HCT116 (cell line): Measurements from ENCODE around the gene KIF18B. TPM values are rescaled to one million over a fixed set of nuclear protein-coding genes. Genes with fewer than 3 reads are reported as not detected.

Source experiments
- ATAC-seq: fragments of 200-7000 bp; cut with Tn5 transposase; 2 replicates; pipeline ENCODE4 v1.9.1; 2020; ENCODE audit warnings: mild to moderate bottlenecking, moderate library complexity
- BruUV-seq: library from RNA; stranded (reverse); fragments of 400-500 nt; replicated peaks from 2 replicates; lab custom pipeline; 2021; lab: Mats Ljungman, UMichigan
- CTCF ChIA-PET: fragments of 300-600 bp; sonication (Branson Sonifier 250); formaldehyde crosslinking; loops from one replicate; lab custom pipeline; 2021; ENCODE audit warnings: antibody characterized with exemption; lab: Charles Lee
- POLR2A ChIA-PET: fragments of 300-600, 350-600 bp; sonication (Branson Sonifier 250); formaldehyde crosslinking; loops from one replicate; lab custom pipeline; 2021; ENCODE audit warnings: antibody characterized with exemption; lab: Charles Lee
- RAD21 ChIA-PET, 2 experiments: fragments of 300-600 bp; sonication (Branson Sonifier 250); formaldehyde crosslinking; loops; one replicate each; lab custom pipeline; 2023; ENCODE audit warnings: low total read pairs in 2 of 2; ENCODE audit not compliant: uncharacterized antibody in 2 of 2, unreplicated experiment in 2 of 2, low non-redundant PET in 1 of 2; lab: Charles Lee
- DNase-seq: peaks from one replicate; pipeline ENCODE4 v3.0.0-alpha.2; 2010; ENCODE audit warnings: low read depth, low spot score
- H2AFZ ChIP-seq: fragments of 200-600 bp; shearing (Covaris generic), sonication (generic); 2 replicates; pipeline ENCODE4 v1.6.1; 2017; ENCODE audit warnings: low read depth, mixed run types, mixed read lengths, antibody characterized with exemption, low read length; ENCODE audit not compliant: poor library complexity, severe bottlenecking
- H3K27ac ChIP-seq: 2 replicates; pipeline ENCODE4 v1.5.1; 2012; ENCODE audit warnings: low read depth, low read length
- H3K27me3 ChIP-seq: fragments of 200-600 bp; sonication (generic); 2 replicates; pipeline ENCODE4 v1.6.1; 2016; ENCODE audit warnings: mixed run types, low read length, mixed read lengths; ENCODE audit not compliant: insufficient read depth
- H3K36me3 ChIP-seq, 2 experiments: fragments of 200-500 bp in 1 of 2; fragments of 200-600 bp in 1 of 2; sonication (Bioruptor generic) in 1 of 2; sonication (generic) in 1 of 2; 2 replicates each; pipeline versions ENCODE4 v1.5.1 to v1.6.1; 2014 to 2016; ENCODE audit warnings: low read length in 2 of 2, inconsistent platforms in 1 of 2, mixed read lengths in 1 of 2, mixed run types in 1 of 2; ENCODE audit not compliant: insufficient read depth in 2 of 2, control insufficient read depth in 1 of 2
- H3K4me1 ChIP-seq, 2 experiments: fragments of 200-600 bp in 1 of 2; sonication (generic) in 1 of 2; 2 replicates each; pipeline versions ENCODE4 v1.5.1 to v1.6.1; 2012 to 2017; ENCODE audit warnings: low read length in 2 of 2, inconsistent platforms in 1 of 2, mild to moderate bottlenecking in 1 of 2, mixed read lengths in 1 of 2, mixed run types in 1 of 2, moderate library complexity in 1 of 2; ENCODE audit not compliant: insufficient read depth in 2 of 2, control insufficient read depth in 1 of 2
- H3K4me2 ChIP-seq: fragments of 200-600 bp; sonication (generic); 2 replicates; pipeline ENCODE4 v1.6.1; 2017; ENCODE audit warnings: mixed run types, low read length, mixed read lengths
- H3K4me3 ChIP-seq, 2 experiments: fragments of 200-600 bp in 1 of 2; sonication (generic) in 1 of 2; replicated peaks in 1 of 2; 2 replicates each; pipeline ENCODE4 v1.5.1; 2011 to 2016; ENCODE audit warnings: low read length in 2 of 2, control low read depth in 1 of 2, low read depth in 1 of 2, mild to moderate bottlenecking in 1 of 2, mixed read lengths in 1 of 2, mixed run types in 1 of 2
- H3K79me2 ChIP-seq: fragments of 200-600 bp; sonication (generic); 2 replicates; pipeline ENCODE4 v1.6.1; 2017; ENCODE audit warnings: mild to moderate bottlenecking, mixed run types, low read length, moderate library complexity, mixed read lengths; ENCODE audit not compliant: insufficient read depth
- H3K9ac ChIP-seq: fragments of 200-600 bp; sonication (generic); 2 replicates; pipeline ENCODE4 v1.6.1; 2016; ENCODE audit warnings: low read length, mixed read lengths
- H3K9me2 ChIP-seq: fragments of 200-600 bp; sonication (generic), shearing (Covaris generic); 2 replicates; pipeline ENCODE4 v1.6.1; 2017; ENCODE audit warnings: mixed run types, mild to moderate bottlenecking, moderate library complexity; ENCODE audit not compliant: insufficient read depth
- H3K9me3 ChIP-seq, 2 experiments: fragments of 200-500 bp in 1 of 2; fragments of 200-600 bp in 1 of 2; sonication (Bioruptor generic) in 1 of 2; sonication (generic) in 1 of 2; 2 replicates each; pipeline ENCODE4 v1.6.1; 2014 to 2017; ENCODE audit warnings: low read length in 2 of 2, mixed read lengths in 2 of 2, inconsistent platforms in 1 of 2, low read depth in 1 of 2, mild to moderate bottlenecking in 1 of 2, mixed run types in 1 of 2, moderate library complexity in 1 of 2; ENCODE audit not compliant: control insufficient read depth in 1 of 2, insufficient read depth in 1 of 2
- H4K20me1 ChIP-seq: fragments of 200-600 bp; sonication (generic), shearing (Covaris generic); 2 replicates; pipeline ENCODE4 v1.6.1; 2017; ENCODE audit warnings: mixed run types, mild to moderate bottlenecking, moderate library complexity; ENCODE audit not compliant: insufficient read depth
- CBX3 ChIP-seq: IDR thresholded peaks from 2 replicates; pipeline ENCODE4 v1.6.1; 2012; ENCODE audit warnings: low read depth
- CEBPB ChIP-seq: IDR thresholded peaks from 2 replicates; pipeline ENCODE4 v1.6.1; 2012; ENCODE audit warnings: low read depth
- EGR1 ChIP-seq: IDR thresholded peaks from 2 replicates; pipeline ENCODE4 v1.6.1; 2012; ENCODE audit warnings: low read depth
- EZH2phosphoT487 ChIP-seq: fragments of 200-600 bp; IDR thresholded peaks from 2 replicates; pipeline ENCODE4 v1.6.1; 2018; ENCODE audit warnings: antibody characterized with exemption, borderline replicate concordance
- FOSL1 ChIP-seq: IDR thresholded peaks from 2 replicates; pipeline ENCODE4 v1.6.1; 2012; ENCODE audit warnings: low read depth
- JUND ChIP-seq: IDR thresholded peaks from 2 replicates; pipeline ENCODE4 v1.6.1; 2012
- RAD21 ChIP-seq: IDR thresholded peaks from 2 replicates; pipeline ENCODE4 v1.6.1; 2012; ENCODE audit warnings: low read depth, mild to moderate bottlenecking
- SIN3A ChIP-seq: IDR thresholded peaks from 2 replicates; pipeline ENCODE4 v1.6.1; 2012; ENCODE audit warnings: low read depth
- SP1 ChIP-seq: IDR thresholded peaks from 2 replicates; pipeline ENCODE4 v1.6.1; 2012; ENCODE audit warnings: low read depth
- SRF ChIP-seq: IDR thresholded peaks from 2 replicates; pipeline ENCODE4 v1.6.1; 2012; ENCODE audit warnings: low read depth
- TCF7L2 ChIP-seq: IDR thresholded peaks from 2 replicates; pipeline ENCODE4 v1.7.0; 2011; ENCODE audit warnings: borderline replicate concordance, inconsistent platforms; ENCODE audit not compliant: insufficient read depth, insufficient read length; ENCODE audit errors: extremely low read depth
- YY1 ChIP-seq: IDR thresholded peaks from 2 replicates; pipeline ENCODE4 v1.6.1; 2011; ENCODE audit warnings: low read length, low read depth, moderate library complexity, mild to moderate bottlenecking; ENCODE audit not compliant: insufficient replicate concordance; ENCODE audit errors: extremely low read depth
- ZNF274 ChIP-seq: fragments of 200-500 bp; sonication (Bioruptor generic); IDR thresholded peaks from 2 replicates; pipeline ENCODE4 v1.6.1; 2014; ENCODE audit warnings: mild to moderate bottlenecking, low read depth, low read length, inconsistent platforms
- intact Hi-C: fragments of 100-400 bp; cut with micrococcal nuclease; formaldehyde crosslinking; loops from 2 replicates; pipeline ENCODE4 v1.10.0; 2022
- total RNA-seq: library from RNA; stranded (reverse); gene quantifications from one replicate; pipeline ENCODE4 v1.2.1, GENCODE V29; 2021; ENCODE audit not compliant: unreplicated experiment
- TF ChIP-seq, protein P1 (sequence below): IDR thresholded peaks from 2 replicates; pipeline ENCODE4 v1.6.1; 2012; ENCODE audit warnings: low read depth
- TF ChIP-seq, protein P2 (sequence below): IDR thresholded peaks from 2 replicates; pipeline ENCODE4 v1.6.1; 2012

The KIF18B gene
- total RNA-seq, 1 experiment from 2014 or later: 76.4 TPM

DNA sequence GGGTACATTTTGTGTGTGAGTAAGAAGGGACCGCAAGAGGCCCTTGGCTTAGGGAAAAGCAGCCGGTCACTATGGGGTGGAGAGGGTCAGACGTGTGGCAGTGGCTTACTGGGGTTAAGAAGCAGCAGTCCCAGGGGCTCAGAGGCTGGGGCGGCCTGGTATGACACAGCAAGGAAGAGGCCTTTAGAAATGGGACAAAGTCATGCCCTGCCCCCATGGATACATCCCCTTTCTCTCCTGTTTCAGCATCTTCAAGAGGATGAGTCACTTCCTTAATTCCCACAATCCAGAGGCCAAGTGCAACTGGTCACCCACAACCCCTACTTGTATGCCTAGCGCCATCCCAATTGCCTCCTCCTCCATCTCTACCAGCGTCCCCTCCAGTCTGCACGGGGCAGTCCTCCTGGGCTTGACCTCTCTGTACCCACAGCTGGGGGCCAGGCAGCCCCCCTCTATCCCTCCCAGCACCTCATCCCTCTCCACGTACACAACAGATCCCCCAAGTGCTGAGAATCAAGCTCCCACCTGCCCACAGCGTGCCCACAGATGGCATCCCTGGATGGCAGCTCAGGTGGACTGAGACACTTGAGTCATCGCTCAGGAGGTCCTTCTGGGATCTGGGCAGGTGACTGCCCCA lies 41.4 kb downstream of the KIF18B start:
- Histone ChIP-seq H3K27me3 (no peaks in the 10 kb centered on the region), H3K79me2 (no peaks in the 10 kb centered on the region), H3K4me3 (peak overlapping the region in 1 of 2 experiments; percentile 24; a peak in 2 of 4 replicates), H3K36me3 (no peaks in the 10 kb centered on the region), H3K9me2 (no peaks in the 10 kb centered on the region), H2AFZ (no peak overlapping the region), H3K4me1 (peaks cover 11 to 30% of the 10 kb centered on the region in 2 experiments), H3K27ac (peak overlapping the region; percentile 6; the same call in 1 of the 2 replicates), H3K9me3 (no peaks in the 10 kb centered on the region), H3K4me2 (peak overlapping the region; percentile 64), H3K9ac (no peak overlapping the region), H4K20me1 (no peaks in the 10 kb centered on the region)
- intact Hi-C loops: no loop called here
- ChIA-PET RAD21 (no interaction called here), CTCF (no interaction called here), POLR2A (no interaction called here)
- peak; percentile 42 for DNase-seq
- no TSS peak for BruUV-seq
- no peak for TF ChIP-seq SIN3A
- TF ChIP-seq TCF7L2: peak; percentile 37
- peak; percentile 52 for ATAC-seq

DNA sequence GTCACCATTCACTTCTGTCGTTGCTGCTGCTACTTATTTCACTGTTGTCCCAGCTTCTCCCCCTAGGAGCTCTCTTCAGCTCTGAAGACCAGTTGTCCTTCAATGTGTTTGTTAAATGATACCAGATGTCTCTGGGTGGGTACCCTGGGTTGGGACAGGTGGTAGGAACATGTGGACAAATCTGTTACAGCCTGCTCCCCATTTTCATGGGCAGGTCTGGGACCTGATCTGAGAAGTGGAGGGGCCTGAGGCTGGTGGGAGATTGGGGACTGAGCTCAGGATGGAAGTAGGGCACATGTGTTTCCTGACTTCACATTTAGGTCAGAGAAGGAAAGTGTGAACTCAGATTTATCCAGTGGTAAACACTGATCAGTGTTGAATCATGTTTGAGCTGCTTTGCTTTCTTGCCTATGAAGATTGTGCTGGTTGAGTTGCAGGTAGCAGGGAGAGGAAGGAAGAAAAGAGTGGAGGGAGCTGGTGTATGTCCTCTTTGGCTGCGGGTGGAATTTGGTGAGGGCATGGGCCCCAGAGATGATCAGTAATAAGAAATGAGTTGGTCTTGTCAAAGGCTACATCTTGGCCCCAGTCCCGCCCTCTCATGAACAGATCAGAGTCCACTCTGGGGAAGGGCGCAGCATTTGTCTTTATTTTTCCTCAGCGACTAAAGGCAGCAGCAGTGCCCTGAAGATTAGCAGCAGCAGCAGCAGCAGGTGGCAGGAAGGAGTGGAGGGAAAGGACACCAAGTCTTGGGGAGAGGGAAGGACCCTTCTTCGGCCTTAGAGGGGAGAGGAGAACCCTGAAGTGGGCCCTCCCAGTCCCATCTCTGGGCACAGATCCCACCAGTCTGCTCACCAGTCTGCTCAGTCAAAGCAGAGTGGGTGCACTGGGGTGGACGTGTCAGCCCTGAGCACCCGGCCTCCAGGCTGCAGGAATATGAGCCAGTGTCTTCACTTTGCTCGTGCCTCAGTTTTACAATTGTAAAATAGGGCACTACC lies 42.3 kb downstream of the KIF18B start:
- Histone ChIP-seq H3K27ac (no peak overlapping the region), H2AFZ (no peak overlapping the region), H3K4me1 (peaks cover 15 to 37% of the 10 kb centered on the region in 2 experiments), H3K36me3 (no peaks in the 10 kb centered on the region), H3K9me2 (no peaks in the 10 kb centered on the region), H3K9ac (no peak overlapping the region), H3K4me3 (no peak overlapping the region), H3K79me2 (no peaks in the 10 kb centered on the region), H3K9me3 (no peaks in the 10 kb centered on the region), H4K20me1 (no peaks in the 10 kb centered on the region), H3K27me3 (no peaks in the 10 kb centered on the region), H3K4me2 (peak overlapping the region; percentile 64)
- no TSS peak for BruUV-seq
- ATAC-seq (no peak), DNase-seq (no peak)
- ChIA-PET RAD21 (no interaction called here), CTCF (interaction anchor here (1.0 kb wide), 1 partner anchor 145 kb away, joined by 3 read pairs; no protein-coding TSS in a partner anchor), POLR2A (no interaction called here)
- intact Hi-C loops: no loop called here
- TF ChIP-seq, protein P1, sequence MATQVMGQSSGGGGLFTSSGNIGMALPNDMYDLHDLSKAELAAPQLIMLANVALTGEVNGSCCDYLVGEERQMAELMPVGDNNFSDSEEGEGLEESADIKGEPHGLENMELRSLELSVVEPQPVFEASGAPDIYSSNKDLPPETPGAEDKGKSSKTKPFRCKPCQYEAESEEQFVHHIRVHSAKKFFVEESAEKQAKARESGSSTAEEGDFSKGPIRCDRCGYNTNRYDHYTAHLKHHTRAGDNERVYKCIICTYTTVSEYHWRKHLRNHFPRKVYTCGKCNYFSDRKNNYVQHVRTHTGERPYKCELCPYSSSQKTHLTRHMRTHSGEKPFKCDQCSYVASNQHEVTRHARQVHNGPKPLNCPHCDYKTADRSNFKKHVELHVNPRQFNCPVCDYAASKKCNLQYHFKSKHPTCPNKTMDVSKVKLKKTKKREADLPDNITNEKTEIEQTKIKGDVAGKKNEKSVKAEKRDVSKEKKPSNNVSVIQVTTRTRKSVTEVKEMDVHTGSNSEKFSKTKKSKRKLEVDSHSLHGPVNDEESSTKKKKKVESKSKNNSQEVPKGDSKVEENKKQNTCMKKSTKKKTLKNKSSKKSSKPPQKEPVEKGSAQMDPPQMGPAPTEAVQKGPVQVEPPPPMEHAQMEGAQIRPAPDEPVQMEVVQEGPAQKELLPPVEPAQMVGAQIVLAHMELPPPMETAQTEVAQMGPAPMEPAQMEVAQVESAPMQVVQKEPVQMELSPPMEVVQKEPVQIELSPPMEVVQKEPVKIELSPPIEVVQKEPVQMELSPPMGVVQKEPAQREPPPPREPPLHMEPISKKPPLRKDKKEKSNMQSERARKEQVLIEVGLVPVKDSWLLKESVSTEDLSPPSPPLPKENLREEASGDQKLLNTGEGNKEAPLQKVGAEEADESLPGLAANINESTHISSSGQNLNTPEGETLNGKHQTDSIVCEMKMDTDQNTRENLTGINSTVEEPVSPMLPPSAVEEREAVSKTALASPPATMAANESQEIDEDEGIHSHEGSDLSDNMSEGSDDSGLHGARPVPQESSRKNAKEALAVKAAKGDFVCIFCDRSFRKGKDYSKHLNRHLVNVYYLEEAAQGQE: no peak
- TF ChIP-seq SRF: no peak
- no peak for TF ChIP-seq RAD21
- TF ChIP-seq SP1: no peak
- TF ChIP-seq CBX3: no peak
- TF ChIP-seq EZH2phosphoT487: no peak
- TF ChIP-seq, protein P2, sequence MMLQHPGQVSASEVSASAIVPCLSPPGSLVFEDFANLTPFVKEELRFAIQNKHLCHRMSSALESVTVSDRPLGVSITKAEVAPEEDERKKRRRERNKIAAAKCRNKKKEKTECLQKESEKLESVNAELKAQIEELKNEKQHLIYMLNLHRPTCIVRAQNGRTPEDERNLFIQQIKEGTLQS: no peak
- TF ChIP-seq EGR1: no peak
- no peak for TF ChIP-seq ZNF274
- TF ChIP-seq JUND: no peak
- no peak for TF ChIP-seq CEBPB
- no peak for TF ChIP-seq YY1
- TF ChIP-seq FOSL1: no peak
